ENCODE results near the gene CYP4F2.
"Not testable (repeated sequence)": the region's sequence is repeated elsewhere in the genome, so short reads cannot be mapped to it uniquely, and the experiment has no call there.

CYP4F2 gene

GRCh38 chr19:15843894-15844222 is 54.0 kb downstream of the CYP4F2 start:
- DNase-seq: not testable (repeated sequence)

DNA sequence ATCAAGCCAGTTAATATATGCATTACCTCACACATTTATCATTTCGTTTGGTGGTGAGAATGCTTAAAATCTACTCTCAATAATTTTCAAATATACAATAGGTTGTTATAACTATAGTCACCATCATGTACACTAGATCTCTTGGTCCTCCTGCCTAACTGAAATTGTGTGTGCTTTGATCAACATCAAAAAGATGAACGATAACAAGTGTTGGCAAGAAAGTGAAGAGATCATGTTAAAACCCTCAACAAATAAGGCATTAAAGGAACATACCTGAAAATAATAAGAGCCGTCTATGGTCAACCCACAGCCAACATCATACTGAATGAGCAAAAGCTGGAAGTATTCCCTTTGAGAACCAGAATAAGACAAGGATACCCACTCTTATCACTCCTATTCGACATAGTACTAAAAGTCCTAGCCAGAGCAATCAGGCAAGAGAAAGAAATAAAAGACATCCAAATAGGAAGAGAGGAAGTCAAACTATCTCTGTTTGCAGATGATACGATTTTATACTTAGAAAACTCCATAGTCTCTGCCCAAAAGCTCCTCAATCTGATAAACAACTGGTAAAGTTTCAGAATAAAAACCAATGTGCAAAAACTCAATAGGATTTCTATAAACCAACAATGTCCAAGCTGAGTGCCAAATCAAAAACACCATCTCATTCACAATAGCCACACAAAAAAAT is 54.5 kb downstream of the CYP4F2 start:
- DNase-seq: no peak

GRCh38 chr19:15841875-15842569 is 55.9 kb downstream of the CYP4F2 start:
- DNase-seq: no peak

DNA sequence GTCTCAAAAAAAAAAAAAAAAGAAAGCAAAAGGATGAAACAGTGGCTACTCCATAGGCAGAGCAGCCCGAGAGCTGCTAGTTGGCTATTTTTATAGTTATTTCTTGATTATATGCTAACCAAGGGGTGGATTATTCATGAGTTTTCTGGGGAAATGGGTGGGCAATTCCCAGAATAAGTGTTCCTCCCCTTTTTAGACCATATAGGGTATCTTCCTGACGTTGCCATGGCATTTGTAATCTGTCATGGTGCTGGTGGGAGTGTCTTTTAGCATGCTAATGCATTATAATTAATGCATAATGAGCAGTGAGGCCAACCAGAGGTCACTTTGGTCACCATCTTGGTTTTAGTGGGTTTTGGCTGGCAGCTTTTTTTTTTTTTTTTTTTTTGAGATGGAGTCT is 57.0 kb downstream of the CYP4F2 start:
- DNase-seq: no peak

GRCh38 chr19:15839888-15840287 is 58.0 kb downstream of the CYP4F2 start:
- not testable (repeated sequence) for DNase-seq

GRCh38 chr19:15838351-15838750 is 59.5 kb downstream of the CYP4F2 start:
- no peak for DNase-seq

GRCh38 chr19:15837221-15837731 is 60.6 kb downstream of the CYP4F2 start:
- no peak for DNase-seq

- DNase-seq: peak; percentile 89 to 95
Observed at GRCh38 chr19:15836330-15837220, 61.3 kb downstream of the CYP4F2 start.

- not testable (repeated sequence) for DNase-seq
Observed at GRCh38 chr19:15835565-15836329, 62.1 kb downstream of the CYP4F2 start.

GRCh38 chr19:15834232-15834631 is 63.6 kb downstream of the CYP4F2 start:
- not testable (repeated sequence) for DNase-seq

- no peak for DNase-seq
Observed at GRCh38 chr19:15831626-15832025, 66.2 kb downstream of the CYP4F2 start.

- no peak for DNase-seq
Observed at GRCh38 chr19:15829786-15830185, 68.1 kb downstream of the CYP4F2 start.

- no peak for DNase-seq
Observed at GRCh38 chr19:15829306-15829698, 68.6 kb downstream of the CYP4F2 start.

DNA sequence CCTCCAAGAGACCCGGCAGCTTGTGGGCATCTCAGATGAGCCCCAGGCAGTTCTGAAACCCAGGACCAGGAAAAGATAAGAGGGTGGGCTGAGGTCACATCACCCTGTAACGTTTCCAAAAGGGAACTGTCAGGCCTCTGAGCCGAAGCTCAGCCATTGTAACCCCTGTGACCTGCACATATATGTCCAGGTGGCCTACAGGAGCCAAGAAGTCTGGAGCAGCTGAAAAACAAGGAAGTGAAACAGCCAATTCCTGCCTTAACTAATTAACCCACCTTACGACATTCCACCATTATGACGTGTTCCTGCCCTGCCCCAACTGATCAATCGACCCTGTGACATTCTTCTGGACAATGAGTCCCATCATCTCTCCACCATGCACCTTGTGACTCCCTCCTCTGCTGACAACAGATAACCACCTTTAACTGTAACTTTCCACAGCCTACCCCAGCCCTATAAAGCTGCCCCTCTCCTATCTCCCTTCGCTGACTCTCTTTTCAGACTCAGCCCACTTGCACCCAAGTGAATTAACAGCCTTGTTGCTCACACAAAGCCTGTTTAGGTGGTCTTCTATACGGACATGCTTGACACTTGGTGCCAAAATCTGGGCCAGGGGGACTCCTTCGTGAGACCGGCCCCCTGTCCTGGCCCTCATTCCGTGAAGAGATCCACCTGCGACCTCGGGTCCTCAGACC is 69.1 kb downstream of the CYP4F2 start:
- DNase-seq: not testable (repeated sequence)

- DNase-seq: no peak
Observed at GRCh38 chr19:15828121-15828610, 69.7 kb downstream of the CYP4F2 start.

Data from NCI-H446 (cell line).